ENCODE results near the gene HSPA5. TPM values are rescaled to one million over a fixed set of nuclear protein-coding genes. Genes with fewer than 3 reads are reported as not detected.

Gene HSPA5
- total and polyA plus RNA-seq, 11 donors = 89.2 to 1,101 (median 242) TPM

DNA sequence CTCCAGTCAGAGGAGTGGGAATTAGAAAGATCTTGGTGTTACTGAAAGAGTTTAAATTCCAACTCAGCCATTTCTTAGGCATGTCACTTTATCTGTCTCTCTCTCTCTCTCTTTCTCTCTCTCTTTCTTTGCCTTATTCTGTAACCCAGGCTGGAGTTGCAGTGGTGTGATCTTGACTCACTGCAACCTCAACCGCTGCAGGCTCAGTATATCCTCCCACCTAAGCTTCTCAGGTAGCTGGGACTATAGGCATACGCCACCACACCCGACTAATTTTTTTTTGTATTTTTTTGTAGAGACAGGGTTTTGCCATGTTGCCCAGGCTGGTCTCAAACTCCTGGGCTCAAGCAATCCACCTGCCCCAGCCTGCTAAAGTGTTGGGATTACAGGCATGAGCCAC, 22.5 kb downstream of the HSPA5 start:
- Histone ChIP-seq H3K27ac (no peak overlapping the region), H3K4me1 (no peaks in the 10 kb centered on the region), H3K36me3 (peaks cover 0 to 77% (median 52%) of the 10 kb centered on the region in 9 donors), H3K27me3 (no peaks in the 10 kb centered on the region), H3K9me3 (no peaks in the 10 kb centered on the region), H3K4me3 (no peak overlapping the region)
- TF ChIP-seq, protein P1, sequence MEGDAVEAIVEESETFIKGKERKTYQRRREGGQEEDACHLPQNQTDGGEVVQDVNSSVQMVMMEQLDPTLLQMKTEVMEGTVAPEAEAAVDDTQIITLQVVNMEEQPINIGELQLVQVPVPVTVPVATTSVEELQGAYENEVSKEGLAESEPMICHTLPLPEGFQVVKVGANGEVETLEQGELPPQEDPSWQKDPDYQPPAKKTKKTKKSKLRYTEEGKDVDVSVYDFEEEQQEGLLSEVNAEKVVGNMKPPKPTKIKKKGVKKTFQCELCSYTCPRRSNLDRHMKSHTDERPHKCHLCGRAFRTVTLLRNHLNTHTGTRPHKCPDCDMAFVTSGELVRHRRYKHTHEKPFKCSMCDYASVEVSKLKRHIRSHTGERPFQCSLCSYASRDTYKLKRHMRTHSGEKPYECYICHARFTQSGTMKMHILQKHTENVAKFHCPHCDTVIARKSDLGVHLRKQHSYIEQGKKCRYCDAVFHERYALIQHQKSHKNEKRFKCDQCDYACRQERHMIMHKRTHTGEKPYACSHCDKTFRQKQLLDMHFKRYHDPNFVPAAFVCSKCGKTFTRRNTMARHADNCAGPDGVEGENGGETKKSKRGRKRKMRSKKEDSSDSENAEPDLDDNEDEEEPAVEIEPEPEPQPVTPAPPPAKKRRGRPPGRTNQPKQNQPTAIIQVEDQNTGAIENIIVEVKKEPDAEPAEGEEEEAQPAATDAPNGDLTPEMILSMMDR (IDR thresholded peaks at IDR 0.05) = no peak
- TF ChIP-seq POLR2A (IDR thresholded peaks at IDR 0.05) = no peak
- ATAC-seq (no peak), DNase-seq (no peak)
- WGBS, 4 donors = 93 to 98% (median 95%) methylated on average over 3 of the region's 3 CpGs
- intact Hi-C loops (cut with DNase I) = no loop called here

DNA sequence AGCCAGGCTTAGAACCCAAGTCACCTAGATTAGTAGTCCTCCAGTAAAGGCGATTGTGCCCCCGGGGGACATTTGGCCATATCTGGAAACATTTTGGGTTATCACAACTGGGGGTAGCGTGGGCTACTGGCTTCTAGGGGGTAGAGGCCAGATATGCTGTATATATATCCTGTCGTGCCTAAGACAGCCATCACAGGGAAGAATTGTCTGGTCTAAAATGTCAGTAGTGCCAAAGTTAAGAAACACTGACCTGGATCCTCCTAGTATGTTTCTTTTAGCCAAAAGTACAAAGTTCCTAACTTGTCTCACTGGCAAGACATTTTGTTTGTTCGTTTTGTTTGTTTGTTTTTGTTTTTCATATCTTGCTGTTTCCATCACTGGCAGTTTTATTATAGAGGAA, 27.0 kb downstream of the HSPA5 start:
- peaks cover 0 to 79% (median 56%) of the 10 kb centered on the region in 9 donors for H3K36me3 ChIP-seq
- DNase-seq = no peak

DNA sequence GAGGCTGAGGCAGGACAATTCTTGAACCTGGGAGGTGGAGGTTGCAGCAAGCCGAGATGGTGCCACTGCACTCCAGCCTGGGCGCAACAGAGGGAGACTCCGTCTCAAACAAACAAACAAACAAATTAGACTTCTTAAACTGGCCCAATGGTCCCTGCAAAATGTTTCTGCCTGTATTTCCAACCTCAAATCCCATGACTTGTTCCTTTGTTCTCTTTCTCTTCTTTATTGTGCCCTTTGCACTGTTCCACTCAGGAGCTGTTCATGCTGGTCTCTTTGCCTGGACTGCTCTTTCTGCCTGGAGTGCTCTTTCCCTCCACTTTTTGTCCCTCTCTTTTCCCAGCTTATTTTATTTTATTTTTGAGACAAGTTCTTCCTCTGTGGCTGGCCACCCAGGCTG, 36.7 kb downstream of the HSPA5 start:
- no peaks in the 10 kb centered on the region for H3K9me3 ChIP-seq
- no peaks in the 10 kb centered on the region for H3K27me3 ChIP-seq
- DNase-seq (no peak), ATAC-seq (no peak)
- H3K36me3 ChIP-seq = peaks cover 0 to 69% (median 64%) of the 10 kb centered on the region in 9 donors
- no peak overlapping the region for H3K4me3 ChIP-seq
- no peak overlapping the region for H3K27ac ChIP-seq
- no peak for TF ChIP-seq POLR2A (IDR thresholded peaks at IDR 0.05)
- TF ChIP-seq, protein P1 (IDR thresholded peaks at IDR 0.05) = no peak
- 81 to 98% (median 97%) methylated on average over 3 of the region's 3 CpGs for WGBS, 4 donors
- intact Hi-C loops (cut with DNase I) = loop anchor here in 4 of 10 donors (5.0 kb wide), 2 partner anchors 33 to 332 kb away; no protein-coding TSS in a partner anchor
- peaks cover 0 to 11% (median 1%) of the 10 kb centered on the region in 12 donors for H3K4me1 ChIP-seq

More for the DNA sequence above, 27.0 kb downstream of the HSPA5 start:
- TF ChIP-seq POLR2A (IDR thresholded peaks at IDR 0.05) = no peak
- TF ChIP-seq, protein P1 (IDR thresholded peaks at IDR 0.05) = no peak
- WGBS, 4 donors = 87 to 90% (median 89%) methylated on average over 5 of the region's 5 CpGs
- intact Hi-C loops (cut with DNase I) = no loop called here
- no peaks in the 10 kb centered on the region for H3K9me3 ChIP-seq
- H3K27ac ChIP-seq = no peak overlapping the region
- no peaks in the 10 kb centered on the region for H3K27me3 ChIP-seq
- no peak overlapping the region for H3K4me3 ChIP-seq
- no peak for ATAC-seq
- H3K4me1 ChIP-seq = no peaks in the 10 kb centered on the region

GRCh38 chr9:125202846-125203618, 38.1 kb downstream of the HSPA5 start:
- intact Hi-C loops (cut with DNase I) = loop anchor here in 4 of 10 donors (5.0 kb wide), 2 partner anchors 34 to 331 kb away; no protein-coding TSS in a partner anchor
- no peak for ATAC-seq
- 82 to 97% (median 84%) methylated on average over 1 of the region's 1 CpG for WGBS, 4 donors
- no peak for DNase-seq
- TF ChIP-seq, protein P1 (IDR thresholded peaks at IDR 0.05) = no peak
- no peak for TF ChIP-seq POLR2A (IDR thresholded peaks at IDR 0.05)
- Histone ChIP-seq H3K27ac (no peak overlapping the region), H3K4me3 (no peak overlapping the region), H3K4me1 (peaks cover 0 to 15% (median 3%) of the 10 kb centered on the region in 12 donors), H3K9me3 (no peaks in the 10 kb centered on the region), H3K36me3 (peaks cover 0 to 55% (median 51%) of the 10 kb centered on the region in 9 donors), H3K27me3 (no peaks in the 10 kb centered on the region)
